ENCODE measurements around the gene ACSM4.

Gene ACSM4

DNA sequence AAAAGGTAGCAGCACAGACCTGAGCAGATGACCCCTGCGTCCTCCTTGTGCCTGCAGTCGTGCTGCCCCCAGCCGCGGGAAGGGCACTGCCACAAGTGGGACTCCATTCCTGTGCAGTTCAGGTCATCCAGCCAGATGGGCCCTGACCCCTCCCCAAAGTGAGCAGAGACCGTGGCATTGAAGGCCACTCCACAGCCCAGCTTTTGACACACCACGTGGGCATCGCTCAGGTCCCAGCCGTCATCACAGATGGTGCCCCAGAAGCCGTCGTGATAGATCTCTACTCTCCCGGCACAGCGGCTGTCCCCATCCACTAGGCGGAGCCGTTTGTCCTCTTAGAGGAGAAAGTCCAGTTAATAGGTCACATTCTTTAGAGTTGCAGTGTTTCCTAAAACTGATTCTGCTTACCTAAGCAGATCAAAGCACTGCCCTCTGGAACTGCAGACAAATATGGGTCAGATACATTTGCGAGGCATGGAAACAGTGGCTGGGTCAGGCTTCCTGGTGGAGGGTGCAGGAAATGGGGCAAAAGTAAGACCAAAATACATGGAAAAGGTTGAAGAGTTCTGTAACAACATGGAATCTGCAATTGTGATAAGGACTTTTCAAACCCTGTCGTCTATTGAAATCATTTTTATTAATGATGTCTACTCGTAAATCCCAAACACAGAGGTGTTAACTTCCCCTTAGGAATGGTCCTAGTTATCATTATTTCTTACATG lies 70.7 kb downstream of the ACSM4 start:
- no peak overlapping the region for H3K4me3 ChIP-seq (ENCODE audit: low read length)
- TF ChIP-seq, protein P1, sequence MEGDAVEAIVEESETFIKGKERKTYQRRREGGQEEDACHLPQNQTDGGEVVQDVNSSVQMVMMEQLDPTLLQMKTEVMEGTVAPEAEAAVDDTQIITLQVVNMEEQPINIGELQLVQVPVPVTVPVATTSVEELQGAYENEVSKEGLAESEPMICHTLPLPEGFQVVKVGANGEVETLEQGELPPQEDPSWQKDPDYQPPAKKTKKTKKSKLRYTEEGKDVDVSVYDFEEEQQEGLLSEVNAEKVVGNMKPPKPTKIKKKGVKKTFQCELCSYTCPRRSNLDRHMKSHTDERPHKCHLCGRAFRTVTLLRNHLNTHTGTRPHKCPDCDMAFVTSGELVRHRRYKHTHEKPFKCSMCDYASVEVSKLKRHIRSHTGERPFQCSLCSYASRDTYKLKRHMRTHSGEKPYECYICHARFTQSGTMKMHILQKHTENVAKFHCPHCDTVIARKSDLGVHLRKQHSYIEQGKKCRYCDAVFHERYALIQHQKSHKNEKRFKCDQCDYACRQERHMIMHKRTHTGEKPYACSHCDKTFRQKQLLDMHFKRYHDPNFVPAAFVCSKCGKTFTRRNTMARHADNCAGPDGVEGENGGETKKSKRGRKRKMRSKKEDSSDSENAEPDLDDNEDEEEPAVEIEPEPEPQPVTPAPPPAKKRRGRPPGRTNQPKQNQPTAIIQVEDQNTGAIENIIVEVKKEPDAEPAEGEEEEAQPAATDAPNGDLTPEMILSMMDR (IDR thresholded peaks at IDR 0.05; ENCODE audit: insufficient read depth, low read depth, low read length, missing control alignments): peak; percentile 55
- peak; percentile 47 for DNase-seq (ENCODE audit: low read depth)

DNA sequence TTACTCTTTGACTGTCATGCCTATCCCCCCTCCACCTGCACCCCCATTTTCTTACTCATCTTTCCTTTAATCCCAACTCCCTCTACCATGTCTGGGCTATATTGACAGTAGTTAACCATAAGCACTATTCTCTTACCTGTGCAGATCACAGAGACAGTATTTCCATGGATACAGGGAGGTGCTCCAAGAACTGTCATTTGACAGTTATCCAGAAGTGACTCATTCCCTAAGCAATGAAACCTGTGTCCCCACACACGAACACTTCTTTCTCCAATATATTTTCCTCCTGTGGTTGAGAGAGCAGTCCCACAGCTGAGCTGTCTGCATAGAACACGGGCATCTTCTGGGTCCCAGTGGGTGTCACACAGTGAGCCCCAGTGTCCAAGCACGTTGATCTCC lies 71.3 kb downstream of the ACSM4 start:
- H3K4me3 ChIP-seq (ENCODE audit: low read length): no peak overlapping the region
- TF ChIP-seq, protein P1 (IDR thresholded peaks at IDR 0.05; ENCODE audit: insufficient read depth, low read depth, low read length, missing control alignments): no peak
- DNase-seq (ENCODE audit: low read depth): peak; percentile 13

DNA sequence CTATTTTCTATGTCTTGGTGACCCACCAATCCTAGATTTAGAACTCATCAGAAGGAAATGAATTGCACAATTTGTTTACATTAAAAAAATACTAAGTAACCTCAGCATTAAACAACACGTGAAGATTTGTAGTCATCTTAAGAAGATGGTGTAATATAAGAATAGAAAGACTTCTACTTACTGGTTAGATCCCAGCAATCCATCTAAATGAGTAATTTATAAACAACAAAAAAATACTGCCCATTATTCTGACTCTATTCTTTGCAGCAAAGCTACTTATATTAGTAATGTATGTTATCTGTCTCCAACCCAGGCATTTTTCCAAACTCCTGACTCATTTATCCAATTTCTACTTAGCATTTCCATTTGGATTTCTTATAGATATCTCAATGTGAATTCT lies 72.3 kb downstream of the ACSM4 start:
- TF ChIP-seq, protein P1 (IDR thresholded peaks at IDR 0.05; ENCODE audit: insufficient read depth, low read depth, low read length, missing control alignments): no peak
- H3K4me3 ChIP-seq (ENCODE audit: low read length): no peak overlapping the region
- peak; percentile 7 for DNase-seq (ENCODE audit: low read depth)

Data from epithelial cell of esophagus (primary cell).